Measurements from ENCODE around the gene TMEM151A. TPM values are rescaled to one million over a fixed set of nuclear protein-coding genes. Genes with fewer than 3 reads are reported as not detected.

Gene TMEM151A
- total RNA-seq, 4 donors from 2014 or later: not detected

DNA sequence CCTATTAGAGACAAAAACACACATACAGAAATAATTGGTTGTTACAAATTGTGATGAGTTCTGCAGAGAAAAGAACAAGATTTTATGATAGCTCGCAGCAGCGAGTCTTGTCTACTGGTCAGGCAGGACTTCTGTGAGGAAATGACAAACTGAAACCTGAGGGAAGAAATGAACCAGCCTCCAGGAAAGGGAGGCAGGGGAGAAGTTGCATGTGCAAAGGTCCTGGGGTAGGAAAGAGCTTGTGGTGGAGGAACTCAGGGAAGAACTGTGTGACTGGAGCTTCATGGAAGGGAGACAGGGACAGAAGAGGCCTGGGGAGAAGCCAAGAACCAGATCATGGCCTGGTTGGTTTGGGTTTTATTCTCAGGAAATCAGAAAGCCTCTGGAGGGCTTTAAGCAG is 32.5 kb upstream of the TMEM151A start:
- DNase-seq: no peak
- intact Hi-C loops (cut with DNase I; ENCODE audit: low total_unique reads): no loop called here

DNA sequence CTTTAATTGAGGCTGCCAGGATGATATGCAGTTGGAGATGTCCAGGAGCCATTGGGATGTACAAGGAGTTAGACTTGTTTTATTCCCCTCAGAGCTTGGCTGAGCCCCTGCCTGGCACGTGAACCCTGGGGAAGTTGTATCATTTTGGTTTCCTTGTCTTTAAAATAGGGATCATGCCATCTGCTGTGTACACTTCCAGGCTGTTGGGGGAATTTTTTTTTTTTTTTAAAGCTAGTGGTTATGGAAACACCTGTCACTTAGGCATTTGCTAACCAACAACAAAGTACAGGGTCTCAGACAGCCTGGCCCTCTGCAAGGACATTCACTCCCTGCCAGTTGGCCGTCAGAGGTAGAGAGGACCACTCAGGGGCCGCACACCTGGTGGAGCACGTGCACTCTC is 31.7 kb upstream of the TMEM151A start:
- peaks cover 0 to 38% of the 10 kb centered on the region in 2 donors for H3K36me3 ChIP-seq
- ATAC-seq: no peak
- no peak for TF ChIP-seq POLR2A (IDR thresholded peaks at IDR 0.05)
- TF ChIP-seq, protein P1, sequence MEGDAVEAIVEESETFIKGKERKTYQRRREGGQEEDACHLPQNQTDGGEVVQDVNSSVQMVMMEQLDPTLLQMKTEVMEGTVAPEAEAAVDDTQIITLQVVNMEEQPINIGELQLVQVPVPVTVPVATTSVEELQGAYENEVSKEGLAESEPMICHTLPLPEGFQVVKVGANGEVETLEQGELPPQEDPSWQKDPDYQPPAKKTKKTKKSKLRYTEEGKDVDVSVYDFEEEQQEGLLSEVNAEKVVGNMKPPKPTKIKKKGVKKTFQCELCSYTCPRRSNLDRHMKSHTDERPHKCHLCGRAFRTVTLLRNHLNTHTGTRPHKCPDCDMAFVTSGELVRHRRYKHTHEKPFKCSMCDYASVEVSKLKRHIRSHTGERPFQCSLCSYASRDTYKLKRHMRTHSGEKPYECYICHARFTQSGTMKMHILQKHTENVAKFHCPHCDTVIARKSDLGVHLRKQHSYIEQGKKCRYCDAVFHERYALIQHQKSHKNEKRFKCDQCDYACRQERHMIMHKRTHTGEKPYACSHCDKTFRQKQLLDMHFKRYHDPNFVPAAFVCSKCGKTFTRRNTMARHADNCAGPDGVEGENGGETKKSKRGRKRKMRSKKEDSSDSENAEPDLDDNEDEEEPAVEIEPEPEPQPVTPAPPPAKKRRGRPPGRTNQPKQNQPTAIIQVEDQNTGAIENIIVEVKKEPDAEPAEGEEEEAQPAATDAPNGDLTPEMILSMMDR (IDR thresholded peaks at IDR 0.05 in 4 of 5, conservative IDR thresholded peaks at IDR 0.05 in 1 of 5): no peak
- H3K9me3 ChIP-seq: no peaks in the 10 kb centered on the region
- no peak overlapping the region for H3K27ac ChIP-seq
- peaks cover 4 to 14% of the 10 kb centered on the region in 2 donors for H3K4me1 ChIP-seq
- in situ Hi-C loops (cut with MboI; ENCODE audit: low sequenced_read_pairs in 4 of 4): no loop called here
- intact Hi-C loops (cut with DNase I; ENCODE audit: low total_unique reads): no loop called here
- no peak overlapping the region for H3K4me3 ChIP-seq
- no peak for DNase-seq
- H3K27me3 ChIP-seq: no peaks in the 10 kb centered on the region

More for the DNA sequence above, 32.5 kb upstream of the TMEM151A start:
- no peak overlapping the region for H3K4me3 ChIP-seq
- no peak for TF ChIP-seq POLR2A (IDR thresholded peaks at IDR 0.05)
- TF ChIP-seq, protein P1 (IDR thresholded peaks at IDR 0.05 in 4 of 5, conservative IDR thresholded peaks at IDR 0.05 in 1 of 5): no peak
- no peaks in the 10 kb centered on the region for H3K9me3 ChIP-seq
- no peak overlapping the region for H3K27ac ChIP-seq
- peaks cover 0 to 38% of the 10 kb centered on the region in 2 donors for H3K36me3 ChIP-seq
- H3K4me1 ChIP-seq: peaks cover 4 to 14% of the 10 kb centered on the region in 2 donors
- no peaks in the 10 kb centered on the region for H3K27me3 ChIP-seq
- ATAC-seq: no peak
- in situ Hi-C loops (cut with MboI; ENCODE audit: low sequenced_read_pairs in 4 of 4): no loop called here

DNA sequence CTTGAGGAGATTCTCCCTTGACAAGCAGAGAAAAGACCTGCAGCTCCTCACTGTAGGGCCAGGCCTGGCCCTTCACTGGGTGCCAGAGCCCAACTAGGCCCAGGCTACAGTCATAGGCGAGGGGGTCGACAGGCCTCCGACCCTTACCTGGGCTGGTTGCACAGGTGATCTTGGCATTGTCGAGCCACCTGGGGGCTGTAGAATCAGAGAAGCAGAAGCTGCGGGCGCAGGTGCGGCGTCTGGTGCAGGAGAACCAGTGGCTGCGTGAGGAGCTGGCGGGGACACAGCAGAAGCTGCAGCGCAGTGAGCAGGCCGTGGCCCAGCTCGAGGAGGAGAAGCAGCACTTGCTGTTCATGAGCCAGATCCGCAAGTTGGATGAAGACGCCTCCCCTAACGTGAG is 30.1 kb upstream of the TMEM151A start:
- TF ChIP-seq, protein P1 (IDR thresholded peaks at IDR 0.05 in 4 of 5, conservative IDR thresholded peaks at IDR 0.05 in 1 of 5): no peak
- TF ChIP-seq POLR2A (IDR thresholded peaks at IDR 0.05): no peak
- intact Hi-C loops (cut with DNase I; ENCODE audit: low total_unique reads) (no loop called here), in situ Hi-C loops (cut with MboI; ENCODE audit: low sequenced_read_pairs in 4 of 4) (no loop called here)
- H3K27ac ChIP-seq: no peak overlapping the region
- peaks cover 0 to 38% of the 10 kb centered on the region in 2 donors for H3K36me3 ChIP-seq
- H3K27me3 ChIP-seq: no peaks in the 10 kb centered on the region
- ATAC-seq: no peak
- no peaks in the 10 kb centered on the region for H3K9me3 ChIP-seq
- no peak for DNase-seq
- H3K4me1 ChIP-seq: peaks cover 4 to 17% of the 10 kb centered on the region in 2 donors
- H3K4me3 ChIP-seq: no peak overlapping the region

DNA sequence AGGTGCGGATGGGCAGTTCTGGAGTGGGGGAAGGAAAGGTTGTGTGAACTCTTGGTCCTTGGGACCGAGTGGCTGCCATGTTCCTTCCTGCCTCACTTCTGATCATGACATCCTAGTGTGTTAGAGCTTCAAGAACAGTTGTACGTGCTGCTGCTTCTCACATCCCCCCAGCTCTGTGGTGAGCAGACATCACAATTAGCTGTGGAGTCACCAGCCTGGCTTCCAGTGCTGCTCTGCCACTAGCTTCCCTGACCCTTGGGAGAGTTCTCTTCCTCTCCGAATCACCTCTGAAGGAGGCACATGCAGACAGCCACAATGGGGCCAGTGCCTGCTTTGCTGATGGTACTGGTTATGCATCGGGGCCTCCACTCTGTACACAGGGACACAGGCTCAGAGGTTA is 29.5 kb upstream of the TMEM151A start:
- ATAC-seq (no peak), DNase-seq (no peak)
- intact Hi-C loops (cut with DNase I; ENCODE audit: low total_unique reads) (no loop called here), in situ Hi-C loops (cut with MboI; ENCODE audit: low sequenced_read_pairs in 4 of 4) (no loop called here)
- Histone ChIP-seq H3K27ac (no peak overlapping the region), H3K4me3 (no peak overlapping the region), H3K9me3 (no peaks in the 10 kb centered on the region), H3K36me3 (peaks cover 0 to 38% of the 10 kb centered on the region in 2 donors), H3K27me3 (no peaks in the 10 kb centered on the region), H3K4me1 (peaks cover 8 to 17% of the 10 kb centered on the region in 2 donors)
- no peak for TF ChIP-seq POLR2A (IDR thresholded peaks at IDR 0.05)
- TF ChIP-seq, protein P1 (IDR thresholded peaks at IDR 0.05 in 4 of 5, conservative IDR thresholded peaks at IDR 0.05 in 1 of 5): no peak

DNA sequence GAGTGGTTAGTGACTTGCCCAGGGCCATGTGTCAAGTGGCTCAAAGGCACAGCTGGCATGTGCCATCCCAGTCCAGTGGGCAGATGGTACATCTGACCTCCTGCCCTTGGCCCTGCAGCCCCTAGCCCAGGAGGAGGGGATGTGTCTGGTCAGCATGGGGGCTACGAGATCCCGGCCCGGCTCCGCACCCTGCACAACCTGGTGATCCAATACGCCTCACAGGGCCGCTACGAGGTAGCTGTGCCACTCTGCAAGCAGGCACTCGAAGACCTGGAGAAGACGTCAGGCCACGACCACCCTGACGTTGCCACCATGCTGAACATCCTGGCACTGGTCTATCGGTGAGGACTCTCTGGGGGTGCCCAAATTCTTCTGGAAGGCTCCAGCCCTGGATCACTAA is 29.0 kb upstream of the TMEM151A start:
- H3K27ac ChIP-seq: no peak overlapping the region
- H3K9me3 ChIP-seq: no peaks in the 10 kb centered on the region
- H3K4me3 ChIP-seq: no peak overlapping the region
- in situ Hi-C loops (cut with MboI; ENCODE audit: low sequenced_read_pairs in 4 of 4): no loop called here
- ATAC-seq: no peak
- DNase-seq: no peak
- intact Hi-C loops (cut with DNase I; ENCODE audit: low total_unique reads): no loop called here
- no peak for TF ChIP-seq POLR2A (IDR thresholded peaks at IDR 0.05)
- TF ChIP-seq, protein P1 (IDR thresholded peaks at IDR 0.05 in 4 of 5, conservative IDR thresholded peaks at IDR 0.05 in 1 of 5): no peak
- no peaks in the 10 kb centered on the region for H3K27me3 ChIP-seq
- peaks cover 0 to 38% of the 10 kb centered on the region in 2 donors for H3K36me3 ChIP-seq
- peaks cover 8 to 18% of the 10 kb centered on the region in 2 donors for H3K4me1 ChIP-seq

Measured in gastrocnemius medialis (tissue), 4 donors.